Measurements from ENCODE around the gene FSTL3. TPM values are rescaled to one million over a fixed set of nuclear protein-coding genes. Genes with fewer than 3 reads are reported as not detected.

FSTL3 gene
- total and polyA plus RNA-seq, 12 donors = 87.4 to 464 (median 176) TPM

DNA sequence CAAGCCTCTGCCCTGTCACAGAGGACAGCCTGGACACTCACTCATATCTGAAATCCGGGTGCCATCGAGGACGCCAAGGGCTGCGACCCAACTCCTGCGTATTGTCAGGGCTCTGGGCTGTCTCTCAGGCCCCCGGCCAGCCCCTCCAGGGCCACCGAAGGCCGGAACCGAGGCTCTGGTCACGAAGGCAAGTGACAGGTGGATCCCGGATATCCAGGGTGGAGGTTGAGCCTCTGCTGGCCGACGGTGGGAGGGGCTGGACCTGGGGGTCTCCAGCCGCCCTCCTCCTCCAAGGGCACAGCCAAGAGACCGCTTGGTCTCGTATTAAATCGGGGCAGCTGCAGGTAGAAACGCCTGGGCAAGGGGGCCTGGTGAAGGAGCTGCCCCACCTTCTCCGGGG lies 18.6 kb upstream of the FSTL3 start:
- Histone ChIP-seq H3K27me3 (no peaks in the 10 kb centered on the region), H3K27ac (peak overlapping the region in 1 of 5 donors; percentile 97), H3K36me3 (replicated peaks in 1 of 2) (peaks cover 0 to 12% of the 10 kb centered on the region in 2 donors), H3K4me1 (replicated peaks in 1 of 2) (peaks cover 15 to 51% of the 10 kb centered on the region in 2 donors), H3K9me3 (replicated peaks in 1 of 3) (no peaks in the 10 kb centered on the region), H3K4me3 (no peak overlapping the region)
- intact Hi-C loops (cut with DNase I) = no loop called here
- 69 to 88% (median 80%) methylated on average over 6 to 19 of the region's 19 CpGs for WGBS, 4 donors
- TF ChIP-seq, protein P1, sequence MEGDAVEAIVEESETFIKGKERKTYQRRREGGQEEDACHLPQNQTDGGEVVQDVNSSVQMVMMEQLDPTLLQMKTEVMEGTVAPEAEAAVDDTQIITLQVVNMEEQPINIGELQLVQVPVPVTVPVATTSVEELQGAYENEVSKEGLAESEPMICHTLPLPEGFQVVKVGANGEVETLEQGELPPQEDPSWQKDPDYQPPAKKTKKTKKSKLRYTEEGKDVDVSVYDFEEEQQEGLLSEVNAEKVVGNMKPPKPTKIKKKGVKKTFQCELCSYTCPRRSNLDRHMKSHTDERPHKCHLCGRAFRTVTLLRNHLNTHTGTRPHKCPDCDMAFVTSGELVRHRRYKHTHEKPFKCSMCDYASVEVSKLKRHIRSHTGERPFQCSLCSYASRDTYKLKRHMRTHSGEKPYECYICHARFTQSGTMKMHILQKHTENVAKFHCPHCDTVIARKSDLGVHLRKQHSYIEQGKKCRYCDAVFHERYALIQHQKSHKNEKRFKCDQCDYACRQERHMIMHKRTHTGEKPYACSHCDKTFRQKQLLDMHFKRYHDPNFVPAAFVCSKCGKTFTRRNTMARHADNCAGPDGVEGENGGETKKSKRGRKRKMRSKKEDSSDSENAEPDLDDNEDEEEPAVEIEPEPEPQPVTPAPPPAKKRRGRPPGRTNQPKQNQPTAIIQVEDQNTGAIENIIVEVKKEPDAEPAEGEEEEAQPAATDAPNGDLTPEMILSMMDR (IDR thresholded peaks at IDR 0.05) = no peak
- TF ChIP-seq POLR2A (IDR thresholded peaks at IDR 0.05) = no peak
- no peak for DNase-seq

DNA sequence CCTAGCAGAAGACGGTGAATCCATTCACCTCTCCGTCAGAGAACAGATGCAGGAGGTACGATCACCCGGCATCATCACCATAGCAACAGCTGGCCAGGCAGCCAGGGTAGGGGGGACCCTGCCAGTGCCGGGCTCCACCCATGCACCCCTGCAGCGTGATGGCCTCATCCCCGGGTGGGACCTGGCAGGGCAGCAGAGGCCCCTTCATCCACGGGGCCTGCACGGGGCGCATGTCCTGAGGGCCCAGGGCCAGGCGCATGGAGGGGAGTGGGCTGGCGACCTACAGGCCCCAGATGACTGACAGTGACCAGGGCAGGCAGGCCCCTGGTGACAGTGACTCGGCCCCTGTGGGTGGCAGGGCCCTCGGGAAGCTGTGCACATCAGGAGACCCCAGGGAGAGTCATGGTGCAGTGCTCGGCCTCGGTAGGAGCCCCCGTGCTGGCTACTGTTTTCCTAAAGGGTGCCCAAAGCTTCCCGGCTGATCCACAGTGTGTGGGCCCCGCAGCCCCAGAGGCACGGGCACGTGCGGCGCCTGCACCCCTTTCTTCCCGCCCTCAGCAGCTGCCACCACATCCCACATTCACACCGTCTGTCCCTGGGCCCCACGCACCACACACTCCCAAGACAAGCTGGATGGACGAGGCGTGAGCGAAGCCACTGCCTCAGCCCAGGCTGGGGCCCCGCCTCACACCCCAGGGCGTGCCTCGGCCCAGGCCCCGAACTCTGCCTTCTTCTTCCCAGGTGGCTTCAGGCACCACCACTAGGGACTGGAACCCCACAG lies 17.9 kb upstream of the FSTL3 start:
- WGBS, 4 donors = 79 to 95% (median 83%) methylated on average over 9 to 33 of the region's 33 CpGs
- intact Hi-C loops (cut with DNase I) = no loop called here
- no peaks in the 10 kb centered on the region for H3K9me3 ChIP-seq (replicated peaks in 1 of 3)
- peak overlapping the region in 1 of 5 donors; percentile 97 for H3K27ac ChIP-seq
- H3K27me3 ChIP-seq = no peaks in the 10 kb centered on the region
- no peak for TF ChIP-seq POLR2A (IDR thresholded peaks at IDR 0.05)
- TF ChIP-seq, protein P1 (IDR thresholded peaks at IDR 0.05) = no peak
- H3K4me1 ChIP-seq (replicated peaks in 1 of 2) = peaks cover 15 to 51% of the 10 kb centered on the region in 2 donors
- peaks cover 0 to 9% of the 10 kb centered on the region in 2 donors for H3K36me3 ChIP-seq (replicated peaks in 1 of 2)
- H3K4me3 ChIP-seq = no peak overlapping the region
- DNase-seq = no peak

DNA sequence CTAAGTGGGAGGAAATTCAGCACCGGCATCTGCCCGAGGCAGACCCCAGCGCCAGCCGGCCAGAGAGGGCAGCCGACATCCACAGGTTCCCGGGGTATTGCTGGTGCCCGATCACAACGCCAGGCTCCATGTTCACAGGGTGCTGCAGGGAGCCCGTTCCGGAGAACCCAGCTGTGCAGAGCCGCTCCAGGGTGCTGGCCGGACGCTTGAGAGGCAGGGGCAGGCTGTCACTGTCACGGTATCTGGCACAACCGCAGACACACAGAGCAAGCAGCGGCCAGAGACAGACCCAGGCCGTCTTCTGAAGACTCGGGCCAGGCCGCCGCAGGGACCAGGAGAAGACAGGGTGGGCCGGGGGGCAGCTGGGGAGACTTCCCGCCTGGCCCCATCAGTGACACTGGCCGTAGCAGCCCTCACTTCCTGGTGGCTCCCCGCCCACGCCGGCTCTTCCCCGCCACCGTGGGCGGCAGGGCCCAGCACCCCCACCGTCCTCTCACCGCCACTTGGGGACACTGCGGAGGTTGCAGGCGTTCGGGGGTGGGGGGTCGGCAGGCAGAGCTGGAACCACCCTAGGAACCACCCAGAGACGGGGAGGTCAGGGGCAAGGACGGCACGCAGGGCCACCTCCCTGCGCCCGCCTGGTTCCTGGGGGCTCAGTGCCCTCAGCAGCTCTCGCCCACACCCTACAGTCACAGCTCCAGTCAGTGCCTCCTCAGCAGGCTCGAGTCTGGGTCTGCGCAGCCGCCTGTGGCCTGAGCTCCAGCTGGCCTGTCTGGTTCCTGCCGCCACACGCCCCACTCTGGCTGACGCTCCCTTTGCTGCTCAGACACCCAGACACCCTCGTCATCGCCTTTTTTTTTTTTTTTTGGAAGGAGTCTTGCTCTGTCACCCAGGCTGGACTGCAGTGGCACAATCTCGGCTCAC lies 17.0 kb upstream of the FSTL3 start:
- Histone ChIP-seq H3K4me1 (replicated peaks in 1 of 2) (peaks cover 24 to 60% of the 10 kb centered on the region in 2 donors), H3K27me3 (no peaks in the 10 kb centered on the region), H3K27ac (peak overlapping the region in 3 of 5 donors; percentile 31 to 97 (median 96)), H3K9me3 (replicated peaks in 1 of 3) (no peaks in the 10 kb centered on the region), H3K4me3 (no peak overlapping the region), H3K36me3 (replicated peaks in 1 of 2) (peaks cover 0 to 4% of the 10 kb centered on the region in 2 donors)
- TF ChIP-seq POLR2A (IDR thresholded peaks at IDR 0.05) = peak in 1 of 2 donors; percentile 12
- TF ChIP-seq, protein P1 (IDR thresholded peaks at IDR 0.05) = no peak
- WGBS, 4 donors = 71 to 80% (median 73%) methylated on average over 13 to 50 of the region's 50 CpGs
- intact Hi-C loops (cut with DNase I) = no loop called here
- peak in 4 of 7 donors; percentile 46 to 88 (median 56) for DNase-seq
